ENCODE results near the gene PPA2.

The PPA2 gene

DNA sequence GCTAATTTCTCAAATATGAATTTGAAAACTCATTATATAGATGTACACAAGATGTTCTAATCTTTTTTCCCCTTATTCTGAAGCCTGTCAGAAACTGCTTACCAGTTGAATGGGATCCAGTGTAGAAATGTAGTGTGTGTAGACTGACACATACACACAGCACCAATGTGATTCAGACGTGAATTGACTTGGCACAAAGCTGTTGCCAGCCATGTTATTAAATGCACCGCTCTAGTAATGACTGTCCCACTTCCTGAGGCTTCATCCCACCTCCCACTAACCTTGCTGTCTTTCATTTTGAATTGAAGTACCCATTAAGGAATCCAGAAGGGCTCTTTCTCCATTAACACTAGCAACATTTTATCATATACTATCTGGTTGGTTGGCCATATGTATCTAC lies 146.6 kb downstream of the PPA2 start:
- Histone ChIP-seq H3K79me2 (ENCODE audit: control insufficient read depth, low read length) (no peaks in the 10 kb centered on the region), H3F3A (ENCODE audit: control insufficient read depth, insufficient read depth) (no peaks in the 10 kb centered on the region), H3K9me2 (replicated peaks; ENCODE audit: control insufficient read depth, low read length) (no peaks in the 10 kb centered on the region), H4K20me1 (ENCODE audit: control insufficient read depth, insufficient read depth, low read depth, low read length) (no peaks in the 10 kb centered on the region), H3K27me3 (ENCODE audit: control insufficient read depth, low read length) (no peaks in the 10 kb centered on the region), H3K4me2 (ENCODE audit: low read length) (no peak overlapping the region), H3K4me1 (ENCODE audit: control insufficient read depth, low read length) (no peaks in the 10 kb centered on the region), H3K4me3 (ENCODE audit: low read length) (no peak overlapping the region), H3K27ac (ENCODE audit: low read depth, low read length) (no peak overlapping the region), H3K9me3 (ENCODE audit: control insufficient read depth, insufficient read depth, low read length) (no peaks in the 10 kb centered on the region), H3K36me3 (ENCODE audit: control insufficient read depth, low read length) (no peaks in the 10 kb centered on the region)
- TF ChIP-seq EZH2phosphoT487 (IDR thresholded peaks at IDR 0.05; ENCODE audit: borderline replicate concordance, low read length) = no peak
- TF ChIP-seq, protein P1, sequence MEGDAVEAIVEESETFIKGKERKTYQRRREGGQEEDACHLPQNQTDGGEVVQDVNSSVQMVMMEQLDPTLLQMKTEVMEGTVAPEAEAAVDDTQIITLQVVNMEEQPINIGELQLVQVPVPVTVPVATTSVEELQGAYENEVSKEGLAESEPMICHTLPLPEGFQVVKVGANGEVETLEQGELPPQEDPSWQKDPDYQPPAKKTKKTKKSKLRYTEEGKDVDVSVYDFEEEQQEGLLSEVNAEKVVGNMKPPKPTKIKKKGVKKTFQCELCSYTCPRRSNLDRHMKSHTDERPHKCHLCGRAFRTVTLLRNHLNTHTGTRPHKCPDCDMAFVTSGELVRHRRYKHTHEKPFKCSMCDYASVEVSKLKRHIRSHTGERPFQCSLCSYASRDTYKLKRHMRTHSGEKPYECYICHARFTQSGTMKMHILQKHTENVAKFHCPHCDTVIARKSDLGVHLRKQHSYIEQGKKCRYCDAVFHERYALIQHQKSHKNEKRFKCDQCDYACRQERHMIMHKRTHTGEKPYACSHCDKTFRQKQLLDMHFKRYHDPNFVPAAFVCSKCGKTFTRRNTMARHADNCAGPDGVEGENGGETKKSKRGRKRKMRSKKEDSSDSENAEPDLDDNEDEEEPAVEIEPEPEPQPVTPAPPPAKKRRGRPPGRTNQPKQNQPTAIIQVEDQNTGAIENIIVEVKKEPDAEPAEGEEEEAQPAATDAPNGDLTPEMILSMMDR (IDR thresholded peaks at IDR 0.05; ENCODE audit: low read depth, low read length, poor library complexity, severe bottlenecking) = no peak

Measured in DOHH2 (cell line).